ENCODE data around the gene SEZ6L.

The SEZ6L gene

GRCh38 chr22:26304730-26305129 lies 135.5 kb downstream of the SEZ6L start:
- no peak for FAIRE-seq

DNA sequence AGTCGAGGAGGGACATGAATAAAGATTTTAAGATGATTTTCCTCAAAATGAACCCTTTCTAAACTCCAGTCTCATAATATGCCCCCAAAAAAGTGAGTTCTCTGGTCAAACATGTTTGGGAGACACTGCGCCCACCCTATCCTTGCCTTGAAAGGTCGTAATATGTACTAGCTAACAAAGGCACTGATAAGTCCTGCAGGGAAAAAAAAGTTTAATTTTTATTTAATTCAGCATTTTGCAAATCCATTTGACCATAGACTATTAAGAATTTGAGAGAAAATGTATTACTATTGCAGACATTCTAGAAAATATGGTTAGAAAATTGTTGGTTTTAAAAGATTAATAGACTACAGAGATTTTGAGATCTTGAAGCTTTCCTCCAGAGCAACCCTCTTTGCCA lies 139.2 kb downstream of the SEZ6L start:
- FAIRE-seq: no peak

GRCh38 chr22:26310616-26311015 lies 141.4 kb downstream of the SEZ6L start:
- no peak for FAIRE-seq

- no peak for FAIRE-seq
Measured at GRCh38 chr22:26313291-26313690, 144.0 kb downstream of the SEZ6L start.

DNA sequence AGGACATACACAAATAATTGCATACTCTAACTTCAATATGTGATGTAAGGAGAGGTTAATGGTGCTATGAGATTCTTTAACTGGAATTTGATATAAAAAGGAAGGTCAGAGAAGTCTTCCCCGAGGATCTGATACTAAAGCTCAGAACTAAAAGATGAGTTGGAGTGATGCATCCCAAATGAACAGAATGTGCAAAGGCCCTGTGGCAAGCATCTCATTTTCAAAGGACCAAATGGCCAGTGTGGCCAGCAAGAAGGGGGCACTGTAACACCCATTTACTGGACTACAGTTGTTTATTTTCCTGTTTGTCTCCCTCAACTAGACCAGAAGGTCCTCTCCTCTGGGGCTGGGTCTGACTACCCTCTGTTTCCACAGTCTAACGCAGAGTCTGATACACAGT lies 144.9 kb downstream of the SEZ6L start:
- FAIRE-seq: no peak

DNA sequence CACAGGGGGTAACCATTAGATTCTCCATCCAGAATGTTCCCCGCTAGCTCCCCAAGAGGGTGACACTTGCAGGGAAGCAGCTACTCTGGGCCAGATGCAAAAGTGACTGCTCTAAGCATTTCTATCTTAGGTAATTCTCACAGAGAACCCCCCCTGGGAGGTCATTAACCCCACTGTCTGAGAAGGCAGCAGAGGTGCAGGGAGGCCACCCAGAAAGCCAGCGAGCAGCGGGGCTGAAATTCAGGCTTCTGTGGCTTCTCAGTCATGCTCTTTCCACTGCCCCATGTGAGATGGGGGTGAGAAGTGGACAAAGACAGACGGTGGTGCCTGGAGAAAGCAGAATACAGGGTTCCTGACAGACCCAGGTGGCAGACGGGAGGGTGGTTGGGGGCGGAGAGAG lies 145.4 kb downstream of the SEZ6L start:
- FAIRE-seq: no peak

GRCh38 chr22:26316732-26317285 lies 147.5 kb downstream of the SEZ6L start:
- FAIRE-seq: no peak

- FAIRE-seq: no peak
Measured at GRCh38 chr22:26318975-26319374, 149.7 kb downstream of the SEZ6L start.

DNA sequence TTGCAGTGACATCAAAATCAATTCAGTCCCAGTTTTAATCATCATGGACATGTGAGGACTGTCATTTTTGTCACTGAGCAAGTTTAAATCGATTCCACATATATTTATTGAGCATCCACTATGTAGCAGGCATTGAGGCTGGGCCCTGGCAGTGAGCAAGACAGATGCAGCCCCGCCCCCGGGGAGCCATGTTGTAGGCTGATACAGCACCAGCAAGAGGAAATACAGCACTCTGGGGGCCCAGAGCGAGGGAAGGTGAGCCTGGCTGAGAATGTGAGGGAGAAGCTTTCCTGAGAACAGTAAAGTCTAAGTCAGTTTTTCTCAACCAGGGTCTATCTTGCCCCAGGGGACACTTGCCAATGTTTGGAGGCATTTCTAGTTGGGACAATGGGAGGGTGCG lies 151.2 kb downstream of the SEZ6L start:
- no peak for FAIRE-seq

- no peak for FAIRE-seq
Measured at GRCh38 chr22:26321469-26321913, 152.2 kb downstream of the SEZ6L start.

- FAIRE-seq: no peak
Measured at GRCh38 chr22:26322179-26322905, 153.1 kb downstream of the SEZ6L start.

DNA sequence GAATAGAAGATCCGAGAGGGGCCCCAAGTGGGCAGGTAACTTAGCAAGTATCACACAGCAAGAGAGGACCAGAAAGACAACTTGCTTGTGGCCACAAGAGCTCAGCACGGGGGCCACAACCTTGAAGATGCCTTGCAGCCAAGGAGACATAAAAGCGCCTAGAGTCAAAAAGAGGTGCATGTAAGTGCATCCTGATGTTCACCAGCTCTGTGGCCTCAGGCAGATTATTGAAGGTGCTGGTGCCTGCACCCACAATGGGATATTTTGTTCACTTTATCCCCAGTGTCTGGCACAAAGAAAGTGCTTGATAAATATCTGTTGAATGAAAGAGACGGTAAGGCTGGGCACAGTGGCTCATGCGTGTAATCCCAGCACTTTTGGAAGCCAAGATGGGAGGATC lies 153.8 kb downstream of the SEZ6L start:
- FAIRE-seq: no peak

DNA sequence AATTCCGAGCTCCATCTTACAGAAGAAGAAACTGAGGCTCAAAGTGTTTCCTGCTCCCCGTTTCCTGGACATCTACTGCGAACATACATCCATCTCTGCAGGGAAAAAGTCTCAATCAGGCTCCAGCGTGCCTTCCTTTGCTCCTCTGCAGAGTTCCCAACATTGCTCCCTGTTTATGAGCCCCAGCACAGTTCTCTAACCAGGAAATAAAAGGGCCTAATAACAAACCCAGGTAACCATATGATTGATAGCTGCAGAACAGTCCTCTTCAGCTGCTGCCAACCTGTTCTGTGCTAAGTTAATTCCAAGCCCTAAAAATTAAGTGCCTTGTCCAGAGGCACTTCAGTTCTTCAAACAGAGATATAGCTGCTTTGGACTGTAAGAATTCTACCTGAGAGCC lies 154.9 kb downstream of the SEZ6L start:
- FAIRE-seq: no peak

- FAIRE-seq: no peak
Measured at GRCh38 chr22:26325641-26326040, 156.4 kb downstream of the SEZ6L start.

DNA sequence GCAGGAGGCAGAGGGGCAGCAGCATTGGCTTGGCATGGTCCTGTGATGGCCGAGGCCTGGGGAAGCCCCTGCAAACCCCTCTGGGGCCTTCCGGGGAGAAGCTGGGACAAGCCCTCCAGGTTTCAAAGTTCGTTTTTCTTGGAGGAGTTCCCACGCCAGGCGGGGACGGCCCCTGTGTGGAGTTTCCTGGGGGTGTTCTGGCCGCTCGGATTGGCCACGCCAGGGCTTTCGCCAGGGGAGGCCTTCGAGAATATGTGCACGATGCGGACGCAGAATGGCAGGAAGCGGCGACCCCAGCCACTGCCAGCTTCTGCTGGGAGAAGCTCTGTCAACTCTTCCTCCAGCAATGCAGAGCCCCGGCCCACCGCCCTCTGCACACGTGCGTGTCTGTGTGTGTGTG lies 157.5 kb downstream of the SEZ6L start:
- FAIRE-seq: no peak

GRCh38 chr22:26327306-26327705 lies 158.0 kb downstream of the SEZ6L start:
- no peak for FAIRE-seq

DNA sequence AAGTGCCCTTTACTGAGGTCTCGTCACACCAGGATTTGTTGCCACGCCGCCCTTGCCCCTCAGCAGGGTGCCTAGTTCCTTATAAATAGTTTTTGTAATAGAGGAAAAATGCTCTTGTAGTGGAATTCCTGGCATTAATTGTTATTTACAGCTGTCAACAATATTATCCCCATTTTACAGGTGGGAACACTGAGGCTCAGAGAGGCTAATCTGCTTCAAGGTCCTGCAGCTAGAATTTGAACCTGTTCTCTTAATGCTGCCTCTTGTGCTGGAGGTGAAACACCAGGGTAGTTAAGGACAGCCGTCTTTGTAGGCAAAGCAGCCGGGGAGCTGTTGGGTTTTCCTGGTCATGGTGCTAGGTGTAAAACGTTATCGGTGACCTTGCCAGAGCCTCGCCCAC lies 159.0 kb downstream of the SEZ6L start:
- FAIRE-seq: no peak

- FAIRE-seq: no peak
Measured at GRCh38 chr22:26330971-26331625, 161.8 kb downstream of the SEZ6L start.

DNA sequence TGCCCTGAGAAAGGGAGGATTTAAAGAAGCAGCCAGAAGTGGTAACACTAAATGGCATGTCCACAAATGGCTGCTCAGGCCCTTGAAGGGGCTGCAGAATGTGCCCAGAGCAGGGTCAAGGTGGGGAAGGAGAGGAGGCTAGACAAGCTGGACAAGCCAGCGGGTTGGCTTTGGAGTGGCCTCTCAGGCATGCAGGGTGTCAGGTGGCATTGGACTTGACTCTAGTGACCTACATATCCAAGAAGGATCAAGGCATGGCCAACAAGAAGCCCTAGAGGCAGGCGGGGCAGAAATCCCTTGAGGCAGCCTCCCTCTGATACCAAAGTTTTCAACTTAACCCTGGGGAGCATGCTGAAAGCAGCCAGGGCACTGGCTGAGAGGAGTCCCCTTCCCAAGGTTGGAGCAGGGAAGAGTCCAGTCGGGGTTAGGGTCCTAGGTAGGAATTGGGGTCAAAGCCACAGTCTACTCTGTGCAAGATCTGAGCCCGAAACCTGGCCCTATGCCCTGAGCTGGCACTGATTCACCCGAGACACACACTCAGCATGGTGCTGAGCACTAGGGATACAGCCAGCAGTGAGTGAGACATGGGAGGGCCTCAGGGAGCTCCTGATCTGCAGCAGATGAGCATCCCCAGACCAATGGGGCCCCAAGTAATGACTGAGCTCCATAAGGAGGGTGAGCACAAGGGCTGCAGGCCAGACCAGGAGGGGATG lies 164.0 kb downstream of the SEZ6L start:
- FAIRE-seq: no peak

GRCh38 chr22:26334232-26334631 lies 165.0 kb downstream of the SEZ6L start:
- FAIRE-seq: no peak

DNA sequence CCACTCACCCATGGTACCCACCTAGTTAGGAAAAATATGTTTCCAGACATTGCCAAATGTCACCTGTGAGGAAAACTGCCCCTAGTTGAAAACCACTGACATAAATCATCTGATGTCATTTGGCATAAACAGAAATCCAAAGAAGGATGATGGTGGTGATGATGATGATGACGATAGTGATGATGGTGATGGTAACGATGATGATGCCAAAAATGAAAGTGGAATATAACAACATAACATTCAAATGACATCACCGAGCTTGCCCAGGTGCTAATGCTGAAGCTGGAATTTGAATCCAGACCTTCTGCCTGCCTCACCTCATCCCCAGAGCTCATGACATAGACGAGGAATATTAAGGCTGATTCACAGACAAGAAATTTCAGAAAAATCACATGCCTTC lies 167.5 kb downstream of the SEZ6L start:
- FAIRE-seq: no peak

DNA sequence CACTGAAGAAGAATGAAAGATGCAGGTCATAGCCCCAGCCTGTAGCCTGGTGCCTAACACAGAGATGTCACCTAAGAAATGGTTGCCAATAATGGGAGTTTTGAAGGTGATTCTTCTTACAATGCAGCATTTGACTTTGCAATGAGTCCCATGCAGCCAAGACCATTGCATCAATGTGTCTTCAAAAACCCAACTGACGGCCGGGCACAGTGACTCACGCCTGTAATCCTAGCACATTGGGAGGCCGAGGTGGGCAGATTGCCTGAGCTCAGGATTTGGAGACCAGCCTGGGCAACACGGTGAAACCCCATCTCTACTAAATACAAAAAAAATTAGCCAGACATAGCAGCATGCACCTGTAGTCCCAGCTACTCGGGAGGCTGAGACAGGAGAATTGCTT lies 170.5 kb downstream of the SEZ6L start:
- no peak for FAIRE-seq

DNA sequence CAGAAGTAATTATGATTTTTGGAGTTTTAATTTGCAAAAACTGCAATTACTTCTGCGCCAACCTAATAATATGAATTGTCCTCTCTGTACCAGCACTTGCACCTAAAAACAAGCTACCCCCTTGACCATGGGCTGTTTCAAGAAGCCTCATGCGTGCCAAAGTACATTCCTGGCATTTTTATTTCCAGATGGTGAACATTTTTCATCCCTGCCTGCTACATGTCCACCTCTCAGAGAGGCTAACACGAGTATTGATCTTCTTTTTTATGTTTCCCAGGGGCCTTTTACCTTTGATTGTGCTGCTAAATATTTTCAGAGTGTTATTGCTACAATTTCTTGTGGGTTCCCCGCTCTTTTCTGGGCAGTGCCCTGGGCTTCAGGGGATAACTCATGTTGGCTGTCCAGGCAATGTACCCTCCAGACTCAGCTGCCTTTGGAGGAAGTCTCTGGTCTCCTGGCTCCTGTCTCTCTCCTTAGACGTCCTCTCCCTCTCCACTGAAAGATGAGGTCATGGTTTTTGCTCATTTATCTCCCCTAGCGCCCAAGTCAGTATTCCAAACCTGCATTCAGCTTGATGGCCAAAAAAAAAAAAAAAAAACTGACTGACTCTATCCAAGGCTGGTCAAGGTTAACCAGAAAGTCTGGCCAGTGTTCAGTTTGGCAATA lies 173.6 kb downstream of the SEZ6L start:
- FAIRE-seq: no peak

Measured in TTC549 (cell line).